Measurements from ENCODE around the gene FCAMR. TPM values are rescaled to one million over a fixed set of nuclear protein-coding genes. Genes with fewer than 3 reads are reported as not detected.

Gene FCAMR
- total RNA-seq, 1 experiment from 2014 or later = not detected

GRCh38 chr1:206922524-206922923 is 47.7 kb downstream of the FCAMR start (continued):
- TF ChIP-seq TP53 (CRISPR knock-in tag; IDR thresholded peaks at IDR 0.05) = no peak
- TF ChIP-seq ZNF219 (CRISPR knock-in tag; IDR thresholded peaks at IDR 0.05; ENCODE audit: borderline replicate concordance) = no peak
- TF ChIP-seq PRRX2 (CRISPR knock-in tag; IDR thresholded peaks at IDR 0.05) = no peak
- TF ChIP-seq FOXP1 (CRISPR knock-in tag; IDR thresholded peaks at IDR 0.05; ENCODE audit: borderline replicate concordance) = no peak
- TF ChIP-seq TCF7 (CRISPR knock-in tag; IDR thresholded peaks at IDR 0.05; ENCODE audit: low read depth) = no peak
- no peak for TF ChIP-seq RELA (CRISPR knock-in tag; IDR thresholded peaks at IDR 0.05; ENCODE audit: borderline replicate concordance)
- TF ChIP-seq, protein P1, sequence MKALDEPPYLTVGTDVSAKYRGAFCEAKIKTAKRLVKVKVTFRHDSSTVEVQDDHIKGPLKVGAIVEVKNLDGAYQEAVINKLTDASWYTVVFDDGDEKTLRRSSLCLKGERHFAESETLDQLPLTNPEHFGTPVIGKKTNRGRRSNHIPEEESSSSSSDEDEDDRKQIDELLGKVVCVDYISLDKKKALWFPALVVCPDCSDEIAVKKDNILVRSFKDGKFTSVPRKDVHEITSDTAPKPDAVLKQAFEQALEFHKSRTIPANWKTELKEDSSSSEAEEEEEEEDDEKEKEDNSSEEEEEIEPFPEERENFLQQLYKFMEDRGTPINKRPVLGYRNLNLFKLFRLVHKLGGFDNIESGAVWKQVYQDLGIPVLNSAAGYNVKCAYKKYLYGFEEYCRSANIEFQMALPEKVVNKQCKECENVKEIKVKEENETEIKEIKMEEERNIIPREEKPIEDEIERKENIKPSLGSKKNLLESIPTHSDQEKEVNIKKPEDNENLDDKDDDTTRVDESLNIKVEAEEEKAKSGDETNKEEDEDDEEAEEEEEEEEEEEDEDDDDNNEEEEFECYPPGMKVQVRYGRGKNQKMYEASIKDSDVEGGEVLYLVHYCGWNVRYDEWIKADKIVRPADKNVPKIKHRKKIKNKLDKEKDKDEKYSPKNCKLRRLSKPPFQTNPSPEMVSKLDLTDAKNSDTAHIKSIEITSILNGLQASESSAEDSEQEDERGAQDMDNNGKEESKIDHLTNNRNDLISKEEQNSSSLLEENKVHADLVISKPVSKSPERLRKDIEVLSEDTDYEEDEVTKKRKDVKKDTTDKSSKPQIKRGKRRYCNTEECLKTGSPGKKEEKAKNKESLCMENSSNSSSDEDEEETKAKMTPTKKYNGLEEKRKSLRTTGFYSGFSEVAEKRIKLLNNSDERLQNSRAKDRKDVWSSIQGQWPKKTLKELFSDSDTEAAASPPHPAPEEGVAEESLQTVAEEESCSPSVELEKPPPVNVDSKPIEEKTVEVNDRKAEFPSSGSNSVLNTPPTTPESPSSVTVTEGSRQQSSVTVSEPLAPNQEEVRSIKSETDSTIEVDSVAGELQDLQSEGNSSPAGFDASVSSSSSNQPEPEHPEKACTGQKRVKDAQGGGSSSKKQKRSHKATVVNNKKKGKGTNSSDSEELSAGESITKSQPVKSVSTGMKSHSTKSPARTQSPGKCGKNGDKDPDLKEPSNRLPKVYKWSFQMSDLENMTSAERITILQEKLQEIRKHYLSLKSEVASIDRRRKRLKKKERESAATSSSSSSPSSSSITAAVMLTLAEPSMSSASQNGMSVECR (CRISPR knock-in tag; IDR thresholded peaks at IDR 0.05; ENCODE audit: borderline replicate concordance) = no peak
- TF ChIP-seq, protein P2, sequence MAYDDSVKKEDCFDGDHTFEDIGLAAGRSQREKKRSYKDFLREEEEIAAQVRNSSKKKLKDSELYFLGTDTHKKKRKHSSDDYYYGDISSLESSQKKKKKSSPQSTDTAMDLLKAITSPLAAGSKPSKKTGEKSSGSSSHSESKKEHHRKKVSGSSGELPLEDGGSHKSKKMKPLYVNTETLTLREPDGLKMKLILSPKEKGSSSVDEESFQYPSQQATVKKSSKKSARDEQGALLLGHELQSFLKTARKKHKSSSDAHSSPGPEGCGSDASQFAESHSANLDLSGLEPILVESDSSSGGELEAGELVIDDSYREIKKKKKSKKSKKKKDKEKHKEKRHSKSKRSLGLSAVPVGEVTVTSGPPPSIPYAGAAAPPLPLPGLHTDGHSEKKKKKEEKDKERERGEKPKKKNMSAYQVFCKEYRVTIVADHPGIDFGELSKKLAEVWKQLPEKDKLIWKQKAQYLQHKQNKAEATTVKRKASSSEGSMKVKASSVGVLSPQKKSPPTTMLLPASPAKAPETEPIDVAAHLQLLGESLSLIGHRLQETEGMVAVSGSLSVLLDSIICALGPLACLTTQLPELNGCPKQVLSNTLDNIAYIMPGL (CRISPR knock-in tag; IDR thresholded peaks at IDR 0.05) = no peak
- TF ChIP-seq, protein P3, sequence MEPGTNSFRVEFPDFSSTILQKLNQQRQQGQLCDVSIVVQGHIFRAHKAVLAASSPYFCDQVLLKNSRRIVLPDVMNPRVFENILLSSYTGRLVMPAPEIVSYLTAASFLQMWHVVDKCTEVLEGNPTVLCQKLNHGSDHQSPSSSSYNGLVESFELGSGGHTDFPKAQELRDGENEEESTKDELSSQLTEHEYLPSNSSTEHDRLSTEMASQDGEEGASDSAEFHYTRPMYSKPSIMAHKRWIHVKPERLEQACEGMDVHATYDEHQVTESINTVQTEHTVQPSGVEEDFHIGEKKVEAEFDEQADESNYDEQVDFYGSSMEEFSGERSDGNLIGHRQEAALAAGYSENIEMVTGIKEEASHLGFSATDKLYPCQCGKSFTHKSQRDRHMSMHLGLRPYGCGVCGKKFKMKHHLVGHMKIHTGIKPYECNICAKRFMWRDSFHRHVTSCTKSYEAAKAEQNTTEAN (CRISPR knock-in tag; IDR thresholded peaks at IDR 0.05) = no peak
- no peak for TF ChIP-seq FOXK1 (CRISPR knock-in tag; IDR thresholded peaks at IDR 0.05)
- TF ChIP-seq ZNF423 (CRISPR knock-in tag; IDR thresholded peaks at IDR 0.05) = no peak
- no peak for TF ChIP-seq CBFB (CRISPR knock-in tag; IDR thresholded peaks at IDR 0.05; ENCODE audit: low read depth)

DNA sequence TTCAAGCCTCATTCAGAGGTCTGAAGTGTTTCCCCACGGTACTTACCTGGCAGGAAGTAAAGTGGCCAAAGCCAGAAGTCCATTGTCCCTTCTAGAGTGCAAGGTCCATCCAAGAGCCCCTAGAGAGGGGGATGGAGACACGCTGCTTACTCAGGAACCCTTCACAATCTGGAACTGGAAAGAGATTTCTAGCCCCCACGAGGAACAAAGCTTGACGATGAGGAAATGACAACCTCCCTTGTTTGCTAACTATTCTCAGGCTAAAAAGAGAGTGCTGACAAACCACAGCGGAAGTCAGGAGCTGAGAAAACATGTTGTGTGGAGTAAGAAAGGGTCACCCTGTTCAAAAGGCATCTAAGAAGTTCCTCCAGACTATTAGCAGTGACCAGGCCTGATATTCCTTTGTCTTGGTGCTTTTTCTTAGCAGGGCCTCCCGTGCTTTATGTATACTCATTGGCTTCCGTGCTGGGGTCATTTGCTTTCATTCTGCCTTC is 48.4 kb downstream of the FCAMR start, which contains the start of gene FCMR:
Gene FCMR, minus strand, starts transcription at position 170 of the 494 bp plus-strand sequence. Its CDS starts 87 bp downstream, at position 83.
- no peak within 1 kb of the TSS for H3K27ac Mint-ChIP-seq
- POLR2A ChIA-PET = no interaction called here
- H3K4me3 Mint-ChIP-seq = no peak within 1 kb of the TSS
- ATAC-seq = no peak
- no peaks in the 10 kb centered on the region for H3K4me1 Mint-ChIP-seq
- H3K27me3 Mint-ChIP-seq (ENCODE audit: low read depth) = no peaks in the 10 kb centered on the region
- H3K36me3 Mint-ChIP-seq = no peaks in the 10 kb centered on the region
- CTCF ChIA-PET = interaction anchor here (1.7 to 3.2 kb wide), 3 partner anchors 9 to 14 kb away, joined by 6 to 17 read pairs (median 8); no protein-coding TSS in a partner anchor
- no peak for DNase-seq (ENCODE audit: low spot score)
- no peaks in the 10 kb centered on the region for H3K9me3 Mint-ChIP-seq
- TF ChIP-seq, protein P4, sequence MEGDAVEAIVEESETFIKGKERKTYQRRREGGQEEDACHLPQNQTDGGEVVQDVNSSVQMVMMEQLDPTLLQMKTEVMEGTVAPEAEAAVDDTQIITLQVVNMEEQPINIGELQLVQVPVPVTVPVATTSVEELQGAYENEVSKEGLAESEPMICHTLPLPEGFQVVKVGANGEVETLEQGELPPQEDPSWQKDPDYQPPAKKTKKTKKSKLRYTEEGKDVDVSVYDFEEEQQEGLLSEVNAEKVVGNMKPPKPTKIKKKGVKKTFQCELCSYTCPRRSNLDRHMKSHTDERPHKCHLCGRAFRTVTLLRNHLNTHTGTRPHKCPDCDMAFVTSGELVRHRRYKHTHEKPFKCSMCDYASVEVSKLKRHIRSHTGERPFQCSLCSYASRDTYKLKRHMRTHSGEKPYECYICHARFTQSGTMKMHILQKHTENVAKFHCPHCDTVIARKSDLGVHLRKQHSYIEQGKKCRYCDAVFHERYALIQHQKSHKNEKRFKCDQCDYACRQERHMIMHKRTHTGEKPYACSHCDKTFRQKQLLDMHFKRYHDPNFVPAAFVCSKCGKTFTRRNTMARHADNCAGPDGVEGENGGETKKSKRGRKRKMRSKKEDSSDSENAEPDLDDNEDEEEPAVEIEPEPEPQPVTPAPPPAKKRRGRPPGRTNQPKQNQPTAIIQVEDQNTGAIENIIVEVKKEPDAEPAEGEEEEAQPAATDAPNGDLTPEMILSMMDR (IDR thresholded peaks at IDR 0.05) = no peak
- TF ChIP-seq FOXP1 (CRISPR knock-in tag; IDR thresholded peaks at IDR 0.05; ENCODE audit: borderline replicate concordance) (no peak), ZNF671 (CRISPR knock-in tag; IDR thresholded peaks at IDR 0.05) (no peak), TP53 (CRISPR knock-in tag; IDR thresholded peaks at IDR 0.05) (no peak), TCF7 (CRISPR knock-in tag; IDR thresholded peaks at IDR 0.05; ENCODE audit: low read depth) (no peak), STAT6 (CRISPR knock-in tag; conservative IDR thresholded peaks at IDR 0.05; ENCODE audit: low read depth) (no peak), ZNF281 (CRISPR knock-in tag; IDR thresholded peaks at IDR 0.05) (no peak)
- TF ChIP-seq, protein P5, sequence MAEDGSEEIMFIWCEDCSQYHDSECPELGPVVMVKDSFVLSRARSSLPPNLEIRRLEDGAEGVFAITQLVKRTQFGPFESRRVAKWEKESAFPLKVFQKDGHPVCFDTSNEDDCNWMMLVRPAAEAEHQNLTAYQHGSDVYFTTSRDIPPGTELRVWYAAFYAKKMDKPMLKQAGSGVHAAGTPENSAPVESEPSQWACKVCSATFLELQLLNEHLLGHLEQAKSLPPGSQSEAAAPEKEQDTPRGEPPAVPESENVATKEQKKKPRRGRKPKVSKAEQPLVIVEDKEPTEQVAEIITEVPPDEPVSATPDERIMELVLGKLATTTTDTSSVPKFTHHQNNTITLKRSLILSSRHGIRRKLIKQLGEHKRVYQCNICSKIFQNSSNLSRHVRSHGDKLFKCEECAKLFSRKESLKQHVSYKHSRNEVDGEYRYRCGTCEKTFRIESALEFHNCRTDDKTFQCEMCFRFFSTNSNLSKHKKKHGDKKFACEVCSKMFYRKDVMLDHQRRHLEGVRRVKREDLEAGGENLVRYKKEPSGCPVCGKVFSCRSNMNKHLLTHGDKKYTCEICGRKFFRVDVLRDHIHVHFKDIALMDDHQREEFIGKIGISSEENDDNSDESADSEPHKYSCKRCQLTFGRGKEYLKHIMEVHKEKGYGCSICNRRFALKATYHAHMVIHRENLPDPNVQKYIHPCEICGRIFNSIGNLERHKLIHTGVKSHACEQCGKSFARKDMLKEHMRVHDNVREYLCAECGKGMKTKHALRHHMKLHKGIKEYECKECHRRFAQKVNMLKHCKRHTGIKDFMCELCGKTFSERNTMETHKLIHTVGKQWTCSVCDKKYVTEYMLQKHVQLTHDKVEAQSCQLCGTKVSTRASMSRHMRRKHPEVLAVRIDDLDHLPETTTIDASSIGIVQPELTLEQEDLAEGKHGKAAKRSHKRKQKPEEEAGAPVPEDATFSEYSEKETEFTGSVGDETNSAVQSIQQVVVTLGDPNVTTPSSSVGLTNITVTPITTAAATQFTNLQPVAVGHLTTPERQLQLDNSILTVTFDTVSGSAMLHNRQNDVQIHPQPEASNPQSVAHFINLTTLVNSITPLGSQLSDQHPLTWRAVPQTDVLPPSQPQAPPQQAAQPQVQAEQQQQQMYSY (CRISPR knock-in tag; IDR thresholded peaks at IDR 0.05) = no peak

Measured in WTC11 (cell line).